ENCODE data around the gene CDK6. TPM values are rescaled to one million over a fixed set of nuclear protein-coding genes. Genes with fewer than 3 reads are reported as not detected.

The CDK6 gene
- total RNA-seq, 4 donors from 2014 or later = 18.9 to 30.3 (median 24.2) TPM

DNA sequence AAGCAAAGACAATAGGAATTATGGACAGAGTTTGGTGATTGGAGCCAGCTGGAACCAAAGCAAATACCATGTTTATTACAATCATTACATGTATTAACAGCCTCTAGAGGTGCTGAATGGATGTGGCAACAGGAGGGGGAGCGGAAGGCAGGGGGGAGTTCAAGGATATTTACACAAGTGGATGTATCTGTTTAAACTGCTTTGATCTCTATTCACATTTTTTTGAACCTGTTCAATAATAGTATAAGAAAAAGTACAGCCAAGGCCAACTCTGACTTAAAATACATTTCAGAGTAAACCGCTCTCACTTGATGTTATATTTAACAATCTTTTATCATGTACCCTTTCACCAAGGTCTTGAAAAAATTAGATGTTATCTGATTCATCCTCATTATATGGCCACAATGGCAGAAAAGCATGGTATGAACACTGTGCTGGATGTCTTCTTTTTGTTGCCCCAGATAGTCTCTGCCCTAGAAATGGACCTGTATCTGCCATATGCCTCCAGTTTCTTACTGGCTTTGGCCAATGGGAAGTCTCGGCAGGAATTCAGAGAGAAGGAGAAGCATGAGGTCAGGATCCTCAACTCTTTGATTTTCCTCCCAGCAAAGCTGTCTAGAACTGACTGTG is 158.0 kb downstream of the CDK6 start:
- TF ChIP-seq, protein P1, sequence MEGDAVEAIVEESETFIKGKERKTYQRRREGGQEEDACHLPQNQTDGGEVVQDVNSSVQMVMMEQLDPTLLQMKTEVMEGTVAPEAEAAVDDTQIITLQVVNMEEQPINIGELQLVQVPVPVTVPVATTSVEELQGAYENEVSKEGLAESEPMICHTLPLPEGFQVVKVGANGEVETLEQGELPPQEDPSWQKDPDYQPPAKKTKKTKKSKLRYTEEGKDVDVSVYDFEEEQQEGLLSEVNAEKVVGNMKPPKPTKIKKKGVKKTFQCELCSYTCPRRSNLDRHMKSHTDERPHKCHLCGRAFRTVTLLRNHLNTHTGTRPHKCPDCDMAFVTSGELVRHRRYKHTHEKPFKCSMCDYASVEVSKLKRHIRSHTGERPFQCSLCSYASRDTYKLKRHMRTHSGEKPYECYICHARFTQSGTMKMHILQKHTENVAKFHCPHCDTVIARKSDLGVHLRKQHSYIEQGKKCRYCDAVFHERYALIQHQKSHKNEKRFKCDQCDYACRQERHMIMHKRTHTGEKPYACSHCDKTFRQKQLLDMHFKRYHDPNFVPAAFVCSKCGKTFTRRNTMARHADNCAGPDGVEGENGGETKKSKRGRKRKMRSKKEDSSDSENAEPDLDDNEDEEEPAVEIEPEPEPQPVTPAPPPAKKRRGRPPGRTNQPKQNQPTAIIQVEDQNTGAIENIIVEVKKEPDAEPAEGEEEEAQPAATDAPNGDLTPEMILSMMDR (IDR thresholded peaks at IDR 0.05) = no peak
- ATAC-seq (ENCODE audit: low FRiP score) (no peak), DNase-seq (ENCODE audit: low spot score) (no peak)

DNA sequence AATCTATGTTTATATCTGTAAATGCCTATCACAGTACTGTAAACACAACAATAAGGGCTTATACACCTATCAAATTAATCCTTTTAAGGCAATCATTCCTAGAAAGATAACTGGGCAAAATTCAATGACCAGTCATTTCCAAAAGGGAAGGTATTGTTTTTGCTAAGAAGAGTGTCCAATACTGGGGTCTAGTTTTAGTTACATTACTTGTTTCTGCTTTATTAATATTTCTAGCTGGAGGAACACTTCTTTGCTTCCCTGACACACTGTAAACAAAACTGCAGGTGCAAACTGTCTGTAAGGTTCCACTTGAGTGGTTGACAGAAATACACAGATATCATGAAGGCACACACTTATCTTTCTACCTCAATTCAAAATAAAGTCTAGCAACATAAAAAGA is 162.0 kb downstream of the CDK6 start:
- ATAC-seq (ENCODE audit: low FRiP score) = no peak
- TF ChIP-seq, protein P1 (IDR thresholded peaks at IDR 0.05) = no peak

GRCh38 chr7:92671505-92672169 is 164.7 kb downstream of the CDK6 start:
- no peak for DNase-seq (ENCODE audit: low spot score)
- TF ChIP-seq, protein P1 (IDR thresholded peaks at IDR 0.05) = no peak
- no peak for ATAC-seq (ENCODE audit: low FRiP score)

More for the DNA sequence above, 162.0 kb downstream of the CDK6 start:
- DNase-seq (ENCODE audit: low spot score) = no peak

GRCh38 chr7:92670204-92670851 is 166.0 kb downstream of the CDK6 start:
- TF ChIP-seq, protein P1 (IDR thresholded peaks at IDR 0.05) = no peak
- DNase-seq (ENCODE audit: low spot score) = no peak
- ATAC-seq (ENCODE audit: low FRiP score) = no peak

DNA sequence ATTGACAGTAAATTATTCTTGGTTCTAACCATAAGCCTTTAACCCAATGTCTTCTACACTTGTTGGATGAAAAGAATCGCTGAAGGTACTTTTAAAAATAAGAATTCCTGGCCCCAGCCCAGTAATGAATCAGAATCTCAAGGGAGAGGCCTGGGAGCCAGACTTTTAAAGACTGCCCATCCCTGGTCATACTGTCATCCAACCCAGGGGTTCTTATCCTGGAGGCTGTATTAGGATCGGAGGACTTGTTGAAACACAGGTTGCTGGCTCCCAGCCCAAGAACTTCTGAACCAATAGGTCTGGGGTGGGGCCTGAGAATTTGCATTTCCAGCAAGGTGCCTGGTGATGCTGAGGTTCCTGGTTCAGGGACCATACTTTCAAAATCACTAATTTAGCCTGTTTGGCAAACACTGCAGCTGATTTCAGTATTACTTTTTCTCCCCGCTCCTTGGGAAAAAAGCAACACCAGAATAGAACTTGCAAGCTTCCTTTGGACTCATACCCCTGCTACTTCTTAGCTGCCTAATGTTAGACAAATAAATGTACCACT is 166.7 kb downstream of the CDK6 start:
- ATAC-seq (ENCODE audit: low FRiP score) (no peak), DNase-seq (ENCODE audit: low spot score) (no peak)
- TF ChIP-seq, protein P1 (IDR thresholded peaks at IDR 0.05) = no peak

- DNase-seq (ENCODE audit: low spot score) (no peak), ATAC-seq (ENCODE audit: low FRiP score) (no peak)
- TF ChIP-seq, protein P1 (IDR thresholded peaks at IDR 0.05) = no peak
Measured at GRCh38 chr7:92668564-92668963, 167.8 kb downstream of the CDK6 start.
